Neural cell (in vitro differentiated cells): Measurements from ENCODE around the gene THRA. TPM values are rescaled to one million over a fixed set of nuclear protein-coding genes. Genes with fewer than 3 reads are reported as not detected.

Experiments used
- H2AFZ ChIP-seq: fragments of 200-600, 300-800 bp; sonication (generic), shearing (Covaris generic); 2 replicates; pipeline ENCODE4 v1.6.0; 2014; ENCODE audit warnings: low read depth, mild to moderate bottlenecking, antibody characterized with exemption, low read length, moderate library complexity
- H3F3A ChIP-seq: fragments of 200-600 bp; shearing (Covaris generic); 2 replicates; pipeline ENCODE4 v1.6.1; 2016; ENCODE audit warnings: mild to moderate bottlenecking, moderate library complexity, mixed read lengths, antibody characterized with exemption, low read length; ENCODE audit not compliant: insufficient read depth, poor library complexity, severe bottlenecking
- H3K27ac ChIP-seq: fragments of 200-600, 300-800 bp; sonication (generic), shearing (Covaris generic); 2 replicates; pipeline ENCODE4 v1.5.1; 2014; ENCODE audit warnings: mild to moderate bottlenecking, low read length, moderate library complexity
- H3K27me3 ChIP-seq: fragments of 300-800, 200-600 bp; sonication (generic), shearing (Covaris generic); 2 replicates; pipeline ENCODE4 v1.6.0; 2014; ENCODE audit warnings: mild to moderate bottlenecking, low read depth, low read length, moderate library complexity; ENCODE audit not compliant: insufficient read depth
- H3K36me3 ChIP-seq: fragments of 300-800, 200-600 bp; sonication (generic), shearing (Covaris generic); 2 replicates; pipeline ENCODE4 v1.5.1; 2014; ENCODE audit warnings: mild to moderate bottlenecking, antibody characterized with exemption, low read length, moderate library complexity; ENCODE audit not compliant: insufficient read depth
- H3K4me2 ChIP-seq: fragments of 300-800, 200-600 bp; sonication (generic), shearing (Covaris generic); 2 replicates; pipeline ENCODE4 v1.6.0; 2014; ENCODE audit warnings: mild to moderate bottlenecking, low read length
- H3K4me3 ChIP-seq: fragments of 300-800, 200-600 bp; sonication (generic), shearing (Covaris generic); 2 replicates; pipeline ENCODE4 v1.5.1; 2014; ENCODE audit warnings: mild to moderate bottlenecking, low read length, moderate library complexity
- H3K79me2 ChIP-seq: fragments of 200-600 bp; shearing (Covaris generic); replicated peaks from 2 replicates; pipeline ENCODE4 v1.6.0; 2014; ENCODE audit warnings: mild to moderate bottlenecking, low read length, moderate library complexity; ENCODE audit not compliant: insufficient read depth
- H3K9ac ChIP-seq: fragments of 300-800, 200-600 bp; sonication (generic), shearing (Covaris generic); 2 replicates; pipeline ENCODE4 v1.6.1; 2016; ENCODE audit warnings: mild to moderate bottlenecking, low read length, mixed read lengths
- H3K9me2 ChIP-seq: fragments of 200-600 bp; shearing (Covaris generic); 2 replicates; pipeline ENCODE4 v1.6.1; 2016; ENCODE audit warnings: mild to moderate bottlenecking, low read length, mixed read lengths; ENCODE audit not compliant: insufficient read depth
- H3K9me3 ChIP-seq: fragments of 200-600, 300-800 bp; sonication (generic), shearing (Covaris generic); 2 replicates; pipeline ENCODE4 v1.6.1; 2016; ENCODE audit warnings: mild to moderate bottlenecking, mixed run types, low read length, moderate library complexity, mixed read lengths
- H4K20me1 ChIP-seq: fragments of 200-600 bp; shearing (Covaris generic); 2 replicates; pipeline ENCODE4 v1.6.1; 2016; ENCODE audit warnings: mild to moderate bottlenecking, mixed run types; ENCODE audit not compliant: insufficient read depth
- CTCF ChIP-seq: fragments of 450-650 bp; IDR thresholded peaks from 2 replicates; pipeline ENCODE4 v1.5.1; 2014; ENCODE audit warnings: antibody characterized with exemption, mild to moderate bottlenecking, moderate library complexity; ENCODE audit not compliant: poor library complexity, severe bottlenecking
- EP300 ChIP-seq: fragments of 450-650 bp; conservative IDR thresholded peaks from 2 replicates; pipeline ENCODE4 v1.6.1; 2014; ENCODE audit warnings: antibody characterized with exemption, mild to moderate bottlenecking, moderate library complexity; ENCODE audit not compliant: poor library complexity, severe bottlenecking
- EZH2 ChIP-seq: fragments of 200-600, 300-800 bp; shearing (Covaris generic), sonication (generic); IDR thresholded peaks from 2 replicates; pipeline ENCODE4 v1.6.1; 2014; ENCODE audit warnings: antibody characterized with exemption, low read length, borderline replicate concordance, mild to moderate bottlenecking; ENCODE audit not compliant: insufficient read depth, poor library complexity, severe bottlenecking
- MXI1 ChIP-seq: fragments of 450-650 bp; conservative IDR thresholded peaks from 2 replicates; pipeline ENCODE4 v1.6.1; 2014; ENCODE audit warnings: antibody characterized with exemption, mild to moderate bottlenecking; ENCODE audit not compliant: poor library complexity, severe bottlenecking
- POLR2AphosphoS5 ChIP-seq: IDR thresholded peaks from 2 replicates; pipeline ENCODE4 v1.6.1; 2012
- RAD21 ChIP-seq: fragments of 450-650 bp; conservative IDR thresholded peaks from 2 replicates; pipeline ENCODE4 v1.6.1; 2014; ENCODE audit warnings: antibody characterized with exemption, mild to moderate bottlenecking, moderate library complexity
- REST ChIP-seq: IDR thresholded peaks from 2 replicates; pipeline ENCODE4 v1.6.1; 2012; ENCODE audit warnings: borderline replicate concordance
- SMC3 ChIP-seq: fragments of 450-650 bp; conservative IDR thresholded peaks from 2 replicates; pipeline ENCODE4 v1.6.1; 2014; ENCODE audit warnings: antibody characterized with exemption, mild to moderate bottlenecking, moderate library complexity; ENCODE audit not compliant: poor library complexity
- TAF1 ChIP-seq: IDR thresholded peaks from 2 replicates; pipeline ENCODE4 v1.6.1; 2012; ENCODE audit warnings: low read depth
- polyA plus RNA-seq: library from polyadenylated mRNA; depleted of rRNA; stranded (reverse); fragments of >200 nt; gene quantifications from 2 replicates; pipeline ENCODE4 v1.2.3, GENCODE V29; 2014

The THRA gene
- polyA plus RNA-seq, 1 donor from 2014 or later: 97.2 TPM

- no peaks in the 10 kb centered on the region for H3F3A ChIP-seq
- no peak overlapping the region for H3K4me3 ChIP-seq
- TF ChIP-seq RAD21: no peak
- TF ChIP-seq MXI1: no peak
- no peak for TF ChIP-seq POLR2AphosphoS5
- TF ChIP-seq TAF1: no peak
- no peak for TF ChIP-seq CTCF
- TF ChIP-seq EZH2: no peak
- TF ChIP-seq EP300: no peak
- TF ChIP-seq REST: no peak
- no peak for TF ChIP-seq SMC3
- no peak overlapping the region for H3K27ac ChIP-seq
- no peak overlapping the region for H3K4me2 ChIP-seq
- H3K9me2 ChIP-seq: no peaks in the 10 kb centered on the region
- H2AFZ ChIP-seq: no peak overlapping the region
- H3K9me3 ChIP-seq: no peaks in the 10 kb centered on the region
- no peaks in the 10 kb centered on the region for H3K27me3 ChIP-seq
- peaks cover 6% of the 10 kb centered on the region for H3K79me2 ChIP-seq
- no peaks in the 10 kb centered on the region for H4K20me1 ChIP-seq
- no peak overlapping the region for H3K9ac ChIP-seq
- no peaks in the 10 kb centered on the region for H3K36me3 ChIP-seq
Observed at GRCh38 chr17:40059729-40060475, 2.9 kb upstream of the THRA start.

- no peaks in the 10 kb centered on the region for H4K20me1 ChIP-seq
- H3K9me2 ChIP-seq: no peaks in the 10 kb centered on the region
- no peaks in the 10 kb centered on the region for H3K9me3 ChIP-seq
- H3K27ac ChIP-seq: no peak overlapping the region
- no peaks in the 10 kb centered on the region for H3F3A ChIP-seq
- H3K36me3 ChIP-seq: no peaks in the 10 kb centered on the region
- peaks cover 10% of the 10 kb centered on the region for H3K79me2 ChIP-seq
- no peaks in the 10 kb centered on the region for H3K27me3 ChIP-seq
- no peak overlapping the region for H3K9ac ChIP-seq
- no peak overlapping the region for H2AFZ ChIP-seq
- TF ChIP-seq POLR2AphosphoS5 (no peak), EZH2 (no peak)
- H3K4me3 ChIP-seq: no peak overlapping the region
- H3K4me2 ChIP-seq: no peak overlapping the region
Observed at GRCh38 chr17:40060887-40061608, 1.7 kb upstream of the THRA start.
